Osteocyte (in vitro differentiated cells): ENCODE data around the gene GAP43. TPM values are rescaled to one million over a fixed set of nuclear protein-coding genes. Genes with fewer than 3 reads are reported as not detected.

Experiments
- DNase-seq: peaks from one replicate; pipeline ENCODE4 v3.0.0; 2021; ENCODE audit warnings: mixed read lengths; ENCODE audit not compliant: unreplicated experiment; ENCODE audit errors: extremely low spot score
- H3K27ac Mint-ChIP-seq: one replicate; pipeline ENCODE4 v1.8.0; 2021; ENCODE audit warnings: mild to moderate bottlenecking, mixed read lengths; ENCODE audit not compliant: unreplicated experiment
- H3K27me3 Mint-ChIP-seq: one replicate; pipeline ENCODE4 v1.8.0; 2021; ENCODE audit warnings: mixed read lengths; ENCODE audit not compliant: unreplicated experiment
- H3K36me3 Mint-ChIP-seq: one replicate; pipeline ENCODE4 v1.8.0; 2021; ENCODE audit warnings: mixed read lengths; ENCODE audit not compliant: unreplicated experiment
- H3K4me1 Mint-ChIP-seq: one replicate; pipeline ENCODE4 v1.8.0; 2021; ENCODE audit warnings: mixed read lengths; ENCODE audit not compliant: unreplicated experiment
- H3K4me3 Mint-ChIP-seq: one replicate; pipeline ENCODE4 v1.8.0; 2021; ENCODE audit warnings: mild to moderate bottlenecking, moderate library complexity, mixed read lengths; ENCODE audit not compliant: unreplicated experiment
- H3K9me3 Mint-ChIP-seq: one replicate; pipeline ENCODE4 v1.8.0; 2021; ENCODE audit warnings: mixed read lengths; ENCODE audit not compliant: unreplicated experiment
- CTCF ChIP-seq: fragments of 200-600 bp; sonication (generic); IDR thresholded peaks from 2 replicates; pipeline ENCODE4 v1.5.0; 2021; ENCODE audit warnings: antibody characterized with exemption, mild to moderate bottlenecking, moderate library complexity
- total RNA-seq: library from RNA; stranded (reverse); gene quantifications from 2 replicates; pipeline ENCODE4 v1.2.1, GENCODE V29; 2021

Gene GAP43
- total RNA-seq, 1 donor from 2014 or later, result 3.2 TPM

- DNase-seq, result no peak
- Mint-ChIP-seq H3K4me1 (peaks cover 37% of the 10 kb centered on the region), H3K4me3 (peak overlapping the region; percentile 81)
Measured at GRCh38 chr3:115659253-115660220, 36.2 kb downstream of the GAP43 start.

GRCh38 chr3:115660646-115661337 is 37.5 kb downstream of the GAP43 start:
- Mint-ChIP-seq H3K4me1 (peaks cover 37% of the 10 kb centered on the region), H3K27ac (peak overlapping the region; percentile 100), H3K36me3 (no peaks in the 10 kb centered on the region), H3K9me3 (no peaks in the 10 kb centered on the region), H3K4me3 (no peak overlapping the region), H3K27me3 (no peaks in the 10 kb centered on the region)
- no peak for TF ChIP-seq CTCF
- no peak for DNase-seq

More at GRCh38 chr3:115659253-115660220, 36.2 kb downstream of the GAP43 start:
- TF ChIP-seq CTCF, result no peak
- H3K27me3 Mint-ChIP-seq, result no peaks in the 10 kb centered on the region
- H3K36me3 Mint-ChIP-seq, result no peaks in the 10 kb centered on the region
- H3K27ac Mint-ChIP-seq, result peak overlapping the region; percentile 100
- H3K9me3 Mint-ChIP-seq, result no peaks in the 10 kb centered on the region

GRCh38 chr3:115662356-115662755 is 39.0 kb downstream of the GAP43 start:
- TF ChIP-seq CTCF, result no peak
- Mint-ChIP-seq H3K27ac (no peak overlapping the region), H3K27me3 (no peaks in the 10 kb centered on the region), H3K4me3 (no peak overlapping the region), H3K4me1 (peaks cover 42% of the 10 kb centered on the region), H3K9me3 (no peaks in the 10 kb centered on the region), H3K36me3 (no peaks in the 10 kb centered on the region)
- no peak for DNase-seq

- Mint-ChIP-seq H3K36me3 (no peaks in the 10 kb centered on the region), H3K9me3 (no peaks in the 10 kb centered on the region), H3K4me3 (no peak overlapping the region), H3K4me1 (peaks cover 37% of the 10 kb centered on the region), H3K27ac (no peak overlapping the region), H3K27me3 (no peaks in the 10 kb centered on the region)
- TF ChIP-seq CTCF, result no peak
- DNase-seq, result no peak
Measured at GRCh38 chr3:115663414-115663813, 40.1 kb downstream of the GAP43 start.

GRCh38 chr3:115666081-115666480 is 42.8 kb downstream of the GAP43 start:
- TF ChIP-seq CTCF, result no peak
- H3K4me3 Mint-ChIP-seq, result no peak overlapping the region
- no peak for DNase-seq
- no peak overlapping the region for H3K27ac Mint-ChIP-seq
- H3K9me3 Mint-ChIP-seq, result no peaks in the 10 kb centered on the region
- H3K27me3 Mint-ChIP-seq, result no peaks in the 10 kb centered on the region
- H3K36me3 Mint-ChIP-seq, result no peaks in the 10 kb centered on the region
- H3K4me1 Mint-ChIP-seq, result peaks cover 15% of the 10 kb centered on the region
